Lung (tissue), 16 donors: Measurements from ENCODE around the gene MSH6. TPM values are rescaled to one million over a fixed set of nuclear protein-coding genes. Genes with fewer than 3 reads are reported as not detected.

Source experiments
- ATAC-seq: fragments of 200-7000 bp; cut with Tn5 transposase; one replicate; pipeline ENCODE4 v1.9.1; 2020; ENCODE audit warnings: moderate number of reproducible peaks; ENCODE audit not compliant: insufficient read depth, low FRiP score
- DNase-seq, 3 donors: peaks; one replicate each; pipeline ENCODE4 v3.0.0-alpha.2; 2013 to 2017
- H3K27ac ChIP-seq, 2 donors: one replicate each; pipeline ENCODE4 v1.5.1; 2013; ENCODE audit warnings: mild to moderate bottlenecking in 2 of 2, moderate library complexity in 2 of 2, control low read depth in 1 of 2, inconsistent platforms in 1 of 2, low read depth in 1 of 2, low read length in 1 of 2
- H3K27me3 ChIP-seq, 3 donors: one replicate each; pipeline ENCODE4 v1.5.1; 2013; ENCODE audit warnings: low read length in 2 of 3; ENCODE audit not compliant: control insufficient read depth in 3 of 3, insufficient read depth in 3 of 3
- H3K36me3 ChIP-seq, 4 donors: one replicate each; pipeline ENCODE4 v1.5.1; 2013; ENCODE audit warnings: low read length in 4 of 4, mild to moderate bottlenecking in 1 of 4, moderate library complexity in 1 of 4; ENCODE audit not compliant: control insufficient read depth in 4 of 4, insufficient read depth in 4 of 4
- H3K4me1 ChIP-seq, 5 donors: one replicate each; pipeline ENCODE4 v1.5.1; 2013; ENCODE audit warnings: low read length in 5 of 5, mild to moderate bottlenecking in 2 of 5, moderate library complexity in 1 of 5; ENCODE audit not compliant: control insufficient read depth in 5 of 5, insufficient read depth in 5 of 5
- H3K4me3 ChIP-seq: one replicate; pipeline ENCODE4 v1.5.1; 2013; ENCODE audit warnings: mild to moderate bottlenecking, control low read depth, moderate library complexity
- H3K9ac ChIP-seq, 2 donors: one replicate each; pipeline ENCODE4 v1.5.1; 2013; ENCODE audit warnings: low read length in 2 of 2, control low read depth in 1 of 2; ENCODE audit not compliant: insufficient read depth in 1 of 2
- H3K9me3 ChIP-seq, 4 donors: one replicate each; pipeline ENCODE4 v1.5.1; 2013; ENCODE audit warnings: low read length in 3 of 4, mild to moderate bottlenecking in 1 of 4, moderate library complexity in 1 of 4; ENCODE audit not compliant: control insufficient read depth in 4 of 4, insufficient read depth in 3 of 4
- CTCF ChIP-seq: IDR thresholded peaks from 2 replicates; pipeline ENCODE4 v1.5.1; 2012; ENCODE audit warnings: mild to moderate bottlenecking; ENCODE audit errors: control extremely low read depth, extremely low read depth
- WGBS, 2 donors: extraction: QIAGEN DNeasy Blood & Tissue Kit; methylation state at CpG; one replicate each; pipeline ENCODE4 v1.1.7; 2013; 5-methylcytosine and 5-hydroxymethylcytosine counted together
- long read RNA-seq, 5 donors: transcript quantifications; one replicate each; lab custom pipeline, GENCODE V29; 2026
- polyA plus RNA-seq, 2 donors: library from polyadenylated mRNA; stranded (reverse); fragments of 200-250 nt; gene quantifications; one replicate each; pipeline ENCODE4 v1.2.1, GENCODE V29; 2013
- total RNA-seq, 2 donors: library from RNA; depleted of rRNA in 1 of 2; stranded (reverse); fragments of >200 nt in 1 of 2; gene quantifications; one replicate each; pipeline ENCODE4 v1.2.1, GENCODE V29; 2014 to 2021
- donor health status: control.
- donor health status: control.
- donor health status: Bipolar disorder and iron deficiency.
- donor health status: healthy.
- donor health status: DM: yes; HTN: yes; CAD: no.

Gene MSH6, protein sequence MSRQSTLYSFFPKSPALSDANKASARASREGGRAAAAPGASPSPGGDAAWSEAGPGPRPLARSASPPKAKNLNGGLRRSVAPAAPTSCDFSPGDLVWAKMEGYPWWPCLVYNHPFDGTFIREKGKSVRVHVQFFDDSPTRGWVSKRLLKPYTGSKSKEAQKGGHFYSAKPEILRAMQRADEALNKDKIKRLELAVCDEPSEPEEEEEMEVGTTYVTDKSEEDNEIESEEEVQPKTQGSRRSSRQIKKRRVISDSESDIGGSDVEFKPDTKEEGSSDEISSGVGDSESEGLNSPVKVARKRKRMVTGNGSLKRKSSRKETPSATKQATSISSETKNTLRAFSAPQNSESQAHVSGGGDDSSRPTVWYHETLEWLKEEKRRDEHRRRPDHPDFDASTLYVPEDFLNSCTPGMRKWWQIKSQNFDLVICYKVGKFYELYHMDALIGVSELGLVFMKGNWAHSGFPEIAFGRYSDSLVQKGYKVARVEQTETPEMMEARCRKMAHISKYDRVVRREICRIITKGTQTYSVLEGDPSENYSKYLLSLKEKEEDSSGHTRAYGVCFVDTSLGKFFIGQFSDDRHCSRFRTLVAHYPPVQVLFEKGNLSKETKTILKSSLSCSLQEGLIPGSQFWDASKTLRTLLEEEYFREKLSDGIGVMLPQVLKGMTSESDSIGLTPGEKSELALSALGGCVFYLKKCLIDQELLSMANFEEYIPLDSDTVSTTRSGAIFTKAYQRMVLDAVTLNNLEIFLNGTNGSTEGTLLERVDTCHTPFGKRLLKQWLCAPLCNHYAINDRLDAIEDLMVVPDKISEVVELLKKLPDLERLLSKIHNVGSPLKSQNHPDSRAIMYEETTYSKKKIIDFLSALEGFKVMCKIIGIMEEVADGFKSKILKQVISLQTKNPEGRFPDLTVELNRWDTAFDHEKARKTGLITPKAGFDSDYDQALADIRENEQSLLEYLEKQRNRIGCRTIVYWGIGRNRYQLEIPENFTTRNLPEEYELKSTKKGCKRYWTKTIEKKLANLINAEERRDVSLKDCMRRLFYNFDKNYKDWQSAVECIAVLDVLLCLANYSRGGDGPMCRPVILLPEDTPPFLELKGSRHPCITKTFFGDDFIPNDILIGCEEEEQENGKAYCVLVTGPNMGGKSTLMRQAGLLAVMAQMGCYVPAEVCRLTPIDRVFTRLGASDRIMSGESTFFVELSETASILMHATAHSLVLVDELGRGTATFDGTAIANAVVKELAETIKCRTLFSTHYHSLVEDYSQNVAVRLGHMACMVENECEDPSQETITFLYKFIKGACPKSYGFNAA (N-terminal part only)
- total RNA-seq: 10 to 100 TPM; 39.5 to 59.5 TPM
- polyA plus RNA-seq: 10 to 100 TPM in 1 of 2 donors, 1 to 10 TPM in 1; 8.8 to 14.9 TPM
- long read RNA-seq, donor 1, full-length matches to known transcripts: 5 of 87 reads
- long read RNA-seq, donor 1, partial matches to known transcripts: 69 of 87 reads
- long read RNA-seq, donor 1, other reads (novel, unspliced or antisense): 13 of 87 reads
- long read RNA-seq, donor 2, full-length matches to known transcripts: 1 of 8 reads
- long read RNA-seq, donor 2, partial matches to known transcripts: 7 of 8 reads
- long read RNA-seq, donor 2, other reads (novel, unspliced or antisense): 0 of 8 reads
- long read RNA-seq, donor 3, full-length matches to known transcripts: 1 of 39 reads
- long read RNA-seq, donor 3, partial matches to known transcripts: 38 of 39 reads
- long read RNA-seq, donor 3, other reads (novel, unspliced or antisense): 0 of 39 reads
- long read RNA-seq, donor 4, partial matches to known transcripts: 6 of 6 reads
- long read RNA-seq, donor 4, other reads (novel, unspliced or antisense): 0 of 6 reads
- long read RNA-seq, donor 5, full-length matches to known transcripts: 11 of 92 reads
- long read RNA-seq, donor 5, partial matches to known transcripts: 76 of 92 reads
- long read RNA-seq, donor 5, other reads (novel, unspliced or antisense): 5 of 92 reads

- H3K9me3 ChIP-seq: no peaks in the 10 kb centered on the region
- H3K9ac ChIP-seq: peak within 1 kb of the TSS; percentile 84 to 96
- WGBS, 2 donors: 0 to 1% methylated on average over 56 to 98 of the region's 98 CpGs
- peaks cover 0 to 11% (median 5%) of the 10 kb centered on the region in 5 donors for H3K4me1 ChIP-seq
- TF ChIP-seq CTCF: no peak
- H3K27me3 ChIP-seq: no peaks in the 10 kb centered on the region
- H3K36me3 ChIP-seq: peaks cover 0 to 3% (median 0%) of the 10 kb centered on the region in 4 donors
- ATAC-seq (peak; percentile 98), DNase-seq (peak; percentile 94 to 96 (median 94))
- H3K27ac ChIP-seq: peak within 1 kb of the TSS; percentile 93 to 97
- peak within 1 kb of the TSS; percentile 87 for H3K4me3 ChIP-seq
Measured at GRCh38 chr2:47782671-47783485, at the start of gene MSH6. Gene MSH6 (plus strand): TSS chr2:47783145. CDS start chr2:47783234, 89 bp downstream.

GRCh38 chr2:47735136-47735869 is 47.6 kb upstream of the MSH6 start:
- Histone ChIP-seq H3K9me3 (no peaks in the 10 kb centered on the region), H3K36me3 (no peaks in the 10 kb centered on the region), H3K27ac (no peak overlapping the region), H3K27me3 (no peaks in the 10 kb centered on the region), H3K4me1 (no peaks in the 10 kb centered on the region), H3K9ac (no peak overlapping the region), H3K4me3 (no peak overlapping the region)
- peak in 2 of 3 donors; percentile 9 to 45 for DNase-seq
- ATAC-seq: no peak
- WGBS, 2 donors: 79 to 81% methylated on average over 4 of the region's 4 CpGs
- no peak for TF ChIP-seq CTCF
